Transverse colon (tissue), 4 donors: ENCODE data around the gene TCN1. TPM values are rescaled to one million over a fixed set of nuclear protein-coding genes. Genes with fewer than 3 reads are reported as not detected.
"Not testable (repeated sequence)": the region's sequence is repeated elsewhere in the genome, so short reads cannot be mapped to it uniquely, and the experiment has no call there.

ENCODE experiments used
- DNase-seq: peaks from one replicate; pipeline ENCODE4 v3.0.0-alpha.2; 2019
- H3K27ac ChIP-seq, 4 donors: fragments of 200-600 bp; sonication (generic); 2 replicates each; pipeline ENCODE4 v1.5.1; 2016 to 2018; ENCODE audit warnings: inconsistent platforms in 4 of 4
- H3K27me3 ChIP-seq: fragments of 200-600 bp; sonication (generic); 2 replicates; pipeline ENCODE4 v1.5.1; 2017; ENCODE audit warnings: inconsistent platforms
- H3K36me3 ChIP-seq, 4 donors: fragments of 200-600 bp; sonication (generic); 2 replicates each; pipeline ENCODE4 v1.5.1; 2017 to 2019; ENCODE audit warnings: inconsistent platforms in 4 of 4
- H3K4me1 ChIP-seq, 4 donors: fragments of 200-600 bp; sonication (generic); 2 replicates each; pipeline ENCODE4 v1.5.1; 2017 to 2020; ENCODE audit warnings: inconsistent platforms in 4 of 4
- H3K4me3 ChIP-seq, 4 donors: fragments of 200-600 bp; sonication (generic); 1 replicate in 1 of 4; 2 replicates in 3 of 4; pipeline versions ENCODE4 v1.5.1 to v1.6.1; 2017 to 2019; ENCODE audit warnings: inconsistent platforms in 4 of 4
- H3K9me3 ChIP-seq, 2 donors: fragments of 200-600 bp; sonication (generic); 2 replicates each; pipeline ENCODE4 v1.5.1; 2017 to 2019; ENCODE audit warnings: inconsistent platforms in 2 of 2
- CTCF ChIP-seq, 5 experiments: fragments of 200-600 bp in 3 of 5; fragments of 450-650 bp in 2 of 5; sonication (generic) in 3 of 5; IDR thresholded peaks; 1 replicate in 2 of 5; 2 replicates in 3 of 5; pipeline ENCODE4 v1.5.1; 2016 to 2017; ENCODE audit warnings: antibody characterized with exemption in 5 of 5, inconsistent platforms in 3 of 5, mild to moderate bottlenecking in 2 of 5, moderate library complexity in 1 of 5
- EP300 ChIP-seq: sonication (generic); formaldehyde crosslinking; IDR thresholded peaks from one replicate; pipeline ENCODE4 v1.6.1; 2017; ENCODE audit warnings: antibody characterized with exemption, low read depth
- POLR2A ChIP-seq: fragments of 450-650 bp; IDR thresholded peaks from one replicate; pipeline ENCODE4 v1.6.1; 2016; ENCODE audit warnings: antibody characterized with exemption, mild to moderate bottlenecking, moderate library complexity
- POLR2AphosphoS5 ChIP-seq, 3 donors: sonication (generic); formaldehyde crosslinking; IDR thresholded peaks; one replicate each; pipeline ENCODE4 v1.6.1; 2016; ENCODE audit warnings: antibody characterized with exemption in 3 of 3
- WGBS, 2 donors: methylation state at CpG; one replicate each; pipeline ENCODE4 v1.1.5; 2018; ENCODE audit warnings: low coverage in 1 of 2; 5-methylcytosine and 5-hydroxymethylcytosine counted together
- in situ Hi-C, 4 donors: fragments of 200-750 bp; cut with MboI; loops; one replicate each; pipeline versions ENCODE4 v1.15.0 to v1.15.1; 2017; ENCODE audit warnings: low sequenced_read_pairs in 3 of 4, low pct_ligation_motif_present in 1 of 4, low pct_unique_long_range_greater_than_20kb in 1 of 4
- intact Hi-C: fragments of 100-400 bp; cut with DNase I; formaldehyde crosslinking; loops from one replicate; pipeline ENCODE4 v1.15.1; 2023; ENCODE audit warnings: low total_unique reads
- total RNA-seq, 4 donors: library from RNA; depleted of rRNA; stranded (reverse); fragments of >200 nt; gene quantifications; one replicate each; pipeline ENCODE4 v1.1.0, GENCODE V29; 2016

TCN1 gene
- total RNA-seq, 4 donors from 2014 or later: not detected

GRCh38 chr11:59891781-59892181 lies 25.5 kb upstream of the TCN1 start:
- H3K4me1 ChIP-seq: no peaks in the 10 kb centered on the region
- H3K27ac ChIP-seq: no peak overlapping the region
- H3K9me3 ChIP-seq: peaks cover 20 to 24% of the 10 kb centered on the region in 2 donors
- intact Hi-C loops (no loop called here), in situ Hi-C loops (no loop called here)
- WGBS, 2 donors: 44% methylated on average over 4 of the region's 4 CpGs; no CpG with 5 or more reads in 1 of the 2 donors
- H3K4me3 ChIP-seq: no peak overlapping the region
- H3K27me3 ChIP-seq: no peaks in the 10 kb centered on the region
- DNase-seq: no peak
- H3K36me3 ChIP-seq: no peaks in the 10 kb centered on the region
- TF ChIP-seq POLR2AphosphoS5 (IDR thresholded peaks at IDR 0.05) (no peak), POLR2A (no peak), EP300 (no peak), CTCF (IDR thresholded peaks at IDR 0.05) (no peak)

GRCh38 chr11:59887156-59887555 lies 20.9 kb upstream of the TCN1 start:
- DNase-seq, H3K27me3 ChIP-seq, H3K4me3 ChIP-seq, H3K36me3 ChIP-seq, intact Hi-C loops, H3K27ac ChIP-seq, H3K4me1 ChIP-seq, in situ Hi-C loops: not testable (repeated sequence)
- H3K9me3 ChIP-seq: peaks cover 20 to 24% of the 10 kb centered on the region in 2 donors

- Histone ChIP-seq H3K4me3 (no peak overlapping the region), H3K27ac (no peak overlapping the region), H3K36me3 (no peaks in the 10 kb centered on the region), H3K9me3 (peaks cover 8% of the 10 kb centered on the region in 2 donors), H3K4me1 (peaks cover 0 to 7% (median 0%) of the 10 kb centered on the region in 4 donors), H3K27me3 (no peaks in the 10 kb centered on the region)
- TF ChIP-seq POLR2AphosphoS5 (IDR thresholded peaks at IDR 0.05) (no peak), POLR2A (no peak), CTCF (IDR thresholded peaks at IDR 0.05) (no peak), EP300 (no peak)
- in situ Hi-C loops (no loop called here), intact Hi-C loops (no loop called here)
- 87 to 100% methylated on average over 1 of the region's 1 CpG for WGBS, 2 donors
- no peak for DNase-seq
Observed at GRCh38 chr11:59883597-59883996, 17.3 kb upstream of the TCN1 start.

GRCh38 chr11:59879567-59879966 lies 13.3 kb upstream of the TCN1 start:
- H3K4me1 ChIP-seq: peaks cover 0 to 7% (median 0%) of the 10 kb centered on the region in 4 donors
- H3K27me3 ChIP-seq: no peaks in the 10 kb centered on the region
- no peak overlapping the region for H3K4me3 ChIP-seq
- intact Hi-C loops: no loop called here
- H3K9me3 ChIP-seq: no peaks in the 10 kb centered on the region
- no peak for DNase-seq
- 75% methylated on average over 1 of the region's 1 CpG; no CpG with 5 or more reads in 1 of the 2 donors for WGBS, 2 donors
- TF ChIP-seq POLR2AphosphoS5 (IDR thresholded peaks at IDR 0.05) (no peak), POLR2A (no peak), CTCF (IDR thresholded peaks at IDR 0.05) (no peak), EP300 (no peak)
- H3K27ac ChIP-seq: no peak overlapping the region
- in situ Hi-C loops: no loop called here
- H3K36me3 ChIP-seq: no peaks in the 10 kb centered on the region

GRCh38 chr11:59878575-59878974 lies 12.3 kb upstream of the TCN1 start, which contains the start of gene OOSP3:
Gene OOSP3 (plus strand): TSS chr11:59878782. CDS start chr11:59878809, 27 bp downstream.
- Histone ChIP-seq H3K36me3 (no peaks in the 10 kb centered on the region), H3K4me3 (no peak within 1 kb of the TSS), H3K4me1 (peaks cover 0 to 7% (median 0%) of the 10 kb centered on the region in 4 donors), H3K27me3 (no peaks in the 10 kb centered on the region), H3K27ac (no peak within 1 kb of the TSS), H3K9me3 (no peaks in the 10 kb centered on the region)
- 46 to 55% methylated on average over 5 of the region's 5 CpGs for WGBS, 2 donors
- in situ Hi-C loops (no loop called here), intact Hi-C loops (no loop called here)
- TF ChIP-seq POLR2A (no peak), EP300 (no peak), POLR2AphosphoS5 (IDR thresholded peaks at IDR 0.05) (no peak), CTCF (IDR thresholded peaks at IDR 0.05) (no peak)
- DNase-seq: no peak
